GM12878 (cell line): ENCODE results near the gene ESPNL. TPM values are rescaled to one million over a fixed set of nuclear protein-coding genes. Genes with fewer than 3 reads are reported as not detected.

Experiments used
- ATAC-seq: fragments of 200-7000 bp; cut with Tn5 transposase; 3 replicates; pipeline ENCODE4 v1.9.1; 2020; ENCODE audit warnings: mild to moderate bottlenecking, moderate library complexity
- BruUV-seq: library from RNA; stranded (reverse); fragments of 400-500 nt; replicated peaks from 2 replicates; lab custom pipeline; 2021; lab: Mats Ljungman, UMichigan
- CTCF ChIA-PET: fragments of 300-600 bp; sonication (Branson Sonifier 250); formaldehyde crosslinking; extraction: SDS; loops from one replicate; lab custom pipeline; 2021; ENCODE audit warnings: inconsistent platforms; lab: Yijun Ruan, JAX
- POLR2A ChIA-PET: fragments of 350-600 bp; formaldehyde crosslinking; extraction: SDS; loops from one replicate; lab custom pipeline; 2021; ENCODE audit warnings: inconsistent platforms; lab: Charles Lee
- RAD21 ChIA-PET: fragments of 300-600 bp; sonication (Branson Sonifier 250); formaldehyde crosslinking; loops from one replicate; lab custom pipeline; 2023; ENCODE audit warnings: antibody characterized with exemption; ENCODE audit not compliant: unreplicated experiment; lab: Charles Lee
- SMC1A ChIA-PET: fragments of 300-600 bp; sonication (Branson Sonifier 250); formaldehyde crosslinking; loops from one replicate; lab custom pipeline; 2023; ENCODE audit not compliant: unreplicated experiment, uncharacterized antibody; lab: Charles Lee
- DNase-seq: peaks from one replicate; pipeline ENCODE4 v3.0.0-alpha.2; 2011; ENCODE audit warnings: low read depth, low spot score
- FAIRE-seq: peaks from 3 replicates; lab custom pipeline; 2011; peaks lifted over from hg19 to GRCh38; lab: Jason Lieb, UNC
- H2AFZ ChIP-seq: 2 replicates; pipeline ENCODE4 v1.6.0; 2011; ENCODE audit warnings: low read depth, low read length, control low read depth; ENCODE audit not compliant: control insufficient read depth
- H3K27ac ChIP-seq: 2 replicates; pipeline ENCODE4 v1.5.1; 2011; ENCODE audit warnings: control low read depth; ENCODE audit not compliant: control insufficient read depth, insufficient read depth
- H3K27me3 ChIP-seq, 2 experiments: replicated peaks in 1 of 2; 2 replicates each; pipeline versions ENCODE4 v1.6.0 to v1.6.1; 2011; ENCODE audit warnings: low read length in 1 of 2; ENCODE audit not compliant: control insufficient read depth in 2 of 2, insufficient read depth in 2 of 2
- H3K36me3 ChIP-seq, 2 experiments: 2 replicates each; pipeline ENCODE4 v1.5.1; 2011; ENCODE audit warnings: low read length in 1 of 2; ENCODE audit not compliant: control insufficient read depth in 2 of 2, insufficient read depth in 2 of 2
- H3K4me1 ChIP-seq: 2 replicates; pipeline ENCODE4 v1.6.1; 2011; ENCODE audit warnings: mild to moderate bottlenecking, low read length, moderate library complexity, mixed read lengths; ENCODE audit not compliant: control insufficient read depth, insufficient read depth
- H3K4me2 ChIP-seq: 2 replicates; pipeline ENCODE4 v1.6.0; 2011; ENCODE audit warnings: control low read depth; ENCODE audit not compliant: control insufficient read depth, insufficient read depth
- H3K4me3 ChIP-seq: fragments of 200-600 bp; sonication (generic); 2 replicates; pipeline ENCODE4 v1.5.1; 2016
- H3K79me2 ChIP-seq: 2 replicates; pipeline ENCODE4 v1.6.0; 2011; ENCODE audit warnings: low read length; ENCODE audit not compliant: control insufficient read depth, insufficient read depth
- H3K9ac ChIP-seq: 2 replicates; pipeline ENCODE4 v1.8.0; 2011; ENCODE audit warnings: low read length, control low read depth, mixed read lengths; ENCODE audit not compliant: control insufficient read depth, insufficient read depth
- H3K9me3 ChIP-seq: replicated peaks from 3 replicates; pipeline ENCODE4 v1.5.1; 2011; ENCODE audit warnings: mild to moderate bottlenecking, low read length; ENCODE audit not compliant: control insufficient read depth, insufficient read depth
- H4K20me1 ChIP-seq: 2 replicates; pipeline ENCODE4 v1.6.0; 2011; ENCODE audit not compliant: control insufficient read depth, insufficient read depth
- ATF7 ChIP-seq: fragments of 450-650 bp; IDR thresholded peaks from 2 replicates; pipeline ENCODE4 v1.6.1; 2016; ENCODE audit warnings: low read depth, mild to moderate bottlenecking
- CBFB ChIP-seq: IDR thresholded peaks from 2 replicates; pipeline ENCODE4 v1.6.1; 2016; ENCODE audit warnings: antibody characterized with exemption, low read depth
- CHD4 ChIP-seq: fragments of 200-600 bp; sonication (generic); IDR thresholded peaks from 2 replicates; pipeline ENCODE4 v1.6.1; 2016; ENCODE audit warnings: mild to moderate bottlenecking
- E4F1 ChIP-seq: fragments of 450-650 bp; IDR thresholded peaks from 2 replicates; pipeline ENCODE4 v1.6.1; 2018; ENCODE audit warnings: borderline replicate concordance, mild to moderate bottlenecking; ENCODE audit not compliant: partially characterized antibody
- NBN ChIP-seq: fragments of 450-650 bp; IDR thresholded peaks from 2 replicates; pipeline ENCODE4 v1.6.1; 2016
- RFX5 ChIP-seq: IDR thresholded peaks from 2 replicates; pipeline ENCODE4 v1.6.1; 2011; ENCODE audit warnings: low read depth, low read length, improper control_type of control experiment
- SUPT20H ChIP-seq: IDR thresholded peaks from 2 replicates; pipeline ENCODE4 v1.6.1; 2011; ENCODE audit warnings: low read depth, mild to moderate bottlenecking, low read length, moderate library complexity, borderline replicate concordance; ENCODE audit not compliant: control insufficient read depth
- TCF7 ChIP-seq: IDR thresholded peaks from 2 replicates; pipeline ENCODE4 v1.6.1; 2014; ENCODE audit warnings: antibody characterized with exemption, borderline replicate concordance
- ZBED1 ChIP-seq: IDR thresholded peaks from 2 replicates; pipeline ENCODE4 v1.6.1; 2016; ENCODE audit warnings: borderline replicate concordance
- ZBTB40 ChIP-seq: fragments of 450-650 bp; IDR thresholded peaks from 2 replicates; pipeline ENCODE4 v1.6.1; 2016; ENCODE audit warnings: mild to moderate bottlenecking, moderate library complexity, borderline replicate concordance
- ZNF622 ChIP-seq: fragments of 450-650 bp; IDR thresholded peaks from 2 replicates; pipeline ENCODE4 v1.6.1; 2017; ENCODE audit warnings: mild to moderate bottlenecking, inconsistent platforms
- WGBS: methylation state at CpG from one replicate; pipeline ENCODE4 v1.1.6; 2016; ENCODE audit warnings: low lambda C conversion rate; ENCODE audit not compliant: insufficient replicate concordance, insufficient coverage; ENCODE audit errors: missing lambda C conversion rate; 5-methylcytosine and 5-hydroxymethylcytosine counted together
- in situ Hi-C: fragments of 300-500 bp; cut with MboI; formaldehyde crosslinking; loops from 9 replicates; pipeline ENCODE4 v1.14.3; 2018; ENCODE audit warnings: mixed read lengths
- intact Hi-C: fragments of 100-400 bp; cut with micrococcal nuclease; formaldehyde crosslinking; loops from one replicate; pipeline ENCODE4 v1.14.2; 2022; ENCODE audit not compliant: unreplicated experiment
- polyA plus RNA-seq, 11 experiments: library from polyadenylated mRNA; depleted of rRNA in 4 of 11; unstranded in 6 of 11; stranded (reverse) in 5 of 11; fragments of >200 nt; fragmentation: Nextera tagmentation in 4 of 11; fragmentation: Illumina TruSeq in 1 of 11; extraction: Ambion mirVana in 4 of 11; extraction: Trizol in 1 of 11; gene quantifications; 1 replicate in 1 of 11; 2 replicates in 10 of 11; pipeline versions ENCODE4 v1.2.1 to v1.2.3, GENCODE V29; 2011 to 2016; ENCODE audit warnings: inconsistent platforms in 2 of 11, missing spikeins in 2 of 11, low read depth in 1 of 11
- total RNA-seq, 4 experiments: library from RNA; depleted of rRNA in 3 of 4; stranded (reverse); fragments of >200 nt in 3 of 4; fragmentation: Illumina TruSeq in 1 of 4; extraction: Trizol in 1 of 4; gene quantifications; 2 replicates each; pipeline versions ENCODE4 v1.2.1 to v1.2.3, GENCODE V29; 2013 to 2021
- TF ChIP-seq, protein P1 (sequence below): IDR thresholded peaks from 2 replicates; pipeline ENCODE4 v1.6.1; 2011; ENCODE audit warnings: mild to moderate bottlenecking, low read depth, low read length, moderate library complexity; ENCODE audit not compliant: insufficient replicate concordance
- TF ChIP-seq, protein P2 (sequence below): IDR thresholded peaks from 2 replicates; pipeline ENCODE4 v1.6.1; 2012; ENCODE audit warnings: low read depth, low read length, improper control_type of control experiment
- TF ChIP-seq, protein P3 (sequence below): fragments of 450-650 bp; formaldehyde crosslinking; IDR thresholded peaks from 2 replicates; pipeline ENCODE4 v1.5.0; 2022; ENCODE audit warnings: mild to moderate bottlenecking, missing genetic modification characterization

The ESPNL gene
- total and polyA plus RNA-seq, 10 of the 15 experiments (the other 5 are each of a cell fraction or from before 2014, with no cell fraction given), result 0.05 to 0.94 (median 0.36) TPM; not detected in 3

DNA sequence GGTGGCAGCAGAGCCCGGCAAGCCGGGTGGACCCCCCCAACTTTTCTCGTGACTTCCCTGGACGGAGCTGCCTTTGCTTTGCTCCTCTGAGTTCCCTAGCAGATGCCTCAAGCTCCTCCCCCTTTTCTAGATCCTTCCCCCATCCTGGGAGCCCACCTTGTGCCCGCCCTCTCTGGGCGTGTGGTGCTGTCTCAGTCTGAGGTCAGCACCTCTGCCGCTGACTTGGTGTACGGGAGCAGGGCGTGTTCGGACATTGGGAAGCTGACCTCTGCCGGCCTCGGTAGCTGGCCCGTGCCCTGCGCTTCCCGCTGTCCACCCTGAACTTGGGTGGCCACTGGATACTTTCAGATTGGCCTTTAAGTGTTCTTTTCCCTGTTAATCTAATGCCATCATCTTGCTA lies 19.6 kb upstream of the ESPNL start:
- no peaks in the 10 kb centered on the region for H3K9me3 ChIP-seq
- in situ Hi-C loops, result no loop called here
- BruUV-seq, result no TSS peak
- ChIA-PET CTCF (no interaction called here), RAD21 (no interaction called here), SMC1A (interaction anchor here (1.1 kb wide), 1 partner anchor 12 kb away, joined by 5 read pairs; no protein-coding TSS in a partner anchor), POLR2A (no interaction called here)
- no peaks in the 10 kb centered on the region for H3K79me2 ChIP-seq
- H3K4me1 ChIP-seq, result no peaks in the 10 kb centered on the region
- FAIRE-seq (no peak), DNase-seq (no peak), ATAC-seq (no peak)
- 98% methylated on average over 15 of the region's 15 CpGs for WGBS
- H3K9ac ChIP-seq, result no peak overlapping the region
- H3K4me3 ChIP-seq, result no peak overlapping the region
- H3K36me3 ChIP-seq, result peaks cover 18 to 28% of the 10 kb centered on the region in 2 experiments
- no peak overlapping the region for H2AFZ ChIP-seq
- H3K27ac ChIP-seq, result no peak overlapping the region
- H3K4me2 ChIP-seq, result no peak overlapping the region
- intact Hi-C loops, result no loop called here
- H4K20me1 ChIP-seq, result no peaks in the 10 kb centered on the region
- H3K27me3 ChIP-seq, result no peaks in the 10 kb centered on the region
- TF ChIP-seq, protein P1, sequence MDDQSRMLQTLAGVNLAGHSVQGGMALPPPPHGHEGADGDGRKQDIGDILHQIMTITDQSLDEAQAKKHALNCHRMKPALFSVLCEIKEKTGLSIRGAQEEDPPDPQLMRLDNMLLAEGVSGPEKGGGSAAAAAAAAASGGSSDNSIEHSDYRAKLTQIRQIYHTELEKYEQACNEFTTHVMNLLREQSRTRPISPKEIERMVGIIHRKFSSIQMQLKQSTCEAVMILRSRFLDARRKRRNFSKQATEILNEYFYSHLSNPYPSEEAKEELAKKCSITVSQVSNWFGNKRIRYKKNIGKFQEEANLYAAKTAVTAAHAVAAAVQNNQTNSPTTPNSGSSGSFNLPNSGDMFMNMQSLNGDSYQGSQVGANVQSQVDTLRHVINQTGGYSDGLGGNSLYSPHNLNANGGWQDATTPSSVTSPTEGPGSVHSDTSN, result no peak
- TF ChIP-seq ZBTB40 (no peak), ZBED1 (no peak), SUPT20H (no peak), ATF7 (no peak), TCF7 (no peak), NBN (no peak), CBFB (no peak), CHD4 (no peak), ZNF622 (no peak), E4F1 (no peak), RFX5 (no peak)
- TF ChIP-seq, protein P2, sequence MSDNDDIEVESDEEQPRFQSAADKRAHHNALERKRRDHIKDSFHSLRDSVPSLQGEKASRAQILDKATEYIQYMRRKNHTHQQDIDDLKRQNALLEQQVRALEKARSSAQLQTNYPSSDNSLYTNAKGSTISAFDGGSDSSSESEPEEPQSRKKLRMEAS, result no peak
- TF ChIP-seq, protein P3, sequence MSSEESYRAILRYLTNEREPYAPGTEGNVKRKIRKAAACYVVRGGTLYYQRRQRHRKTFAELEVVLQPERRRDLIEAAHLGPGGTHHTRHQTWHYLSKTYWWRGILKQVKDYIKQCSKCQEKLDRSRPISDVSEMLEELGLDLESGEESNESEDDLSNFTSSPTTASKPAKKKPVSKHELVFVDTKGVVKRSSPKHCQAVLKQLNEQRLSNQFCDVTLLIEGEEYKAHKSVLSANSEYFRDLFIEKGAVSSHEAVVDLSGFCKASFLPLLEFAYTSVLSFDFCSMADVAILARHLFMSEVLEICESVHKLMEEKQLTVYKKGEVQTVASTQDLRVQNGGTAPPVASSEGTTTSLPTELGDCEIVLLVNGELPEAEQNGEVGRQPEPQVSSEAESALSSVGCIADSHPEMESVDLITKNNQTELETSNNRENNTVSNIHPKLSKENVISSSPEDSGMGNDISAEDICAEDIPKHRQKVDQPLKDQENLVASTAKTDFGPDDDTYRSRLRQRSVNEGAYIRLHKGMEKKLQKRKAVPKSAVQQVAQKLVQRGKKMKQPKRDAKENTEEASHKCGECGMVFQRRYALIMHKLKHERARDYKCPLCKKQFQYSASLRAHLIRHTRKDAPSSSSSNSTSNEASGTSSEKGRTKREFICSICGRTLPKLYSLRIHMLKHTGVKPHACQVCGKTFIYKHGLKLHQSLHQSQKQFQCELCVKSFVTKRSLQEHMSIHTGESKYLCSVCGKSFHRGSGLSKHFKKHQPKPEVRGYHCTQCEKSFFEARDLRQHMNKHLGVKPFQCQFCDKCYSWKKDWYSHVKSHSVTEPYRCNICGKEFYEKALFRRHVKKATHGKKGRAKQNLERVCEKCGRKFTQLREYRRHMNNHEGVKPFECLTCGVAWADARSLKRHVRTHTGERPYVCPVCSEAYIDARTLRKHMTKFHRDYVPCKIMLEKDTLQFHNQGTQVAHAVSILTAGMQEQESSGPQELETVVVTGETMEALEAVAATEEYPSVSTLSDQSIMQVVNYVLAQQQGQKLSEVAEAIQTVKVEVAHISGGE (CRISPR knock-in tag), result no peak
